ENCODE measurements around the gene C6orf120. TPM values are rescaled to one million over a fixed set of nuclear protein-coding genes. Genes with fewer than 3 reads are reported as not detected.

Gene C6orf120
- total RNA-seq, 1 donor from 2014 or later: 21.4 TPM

DNA sequence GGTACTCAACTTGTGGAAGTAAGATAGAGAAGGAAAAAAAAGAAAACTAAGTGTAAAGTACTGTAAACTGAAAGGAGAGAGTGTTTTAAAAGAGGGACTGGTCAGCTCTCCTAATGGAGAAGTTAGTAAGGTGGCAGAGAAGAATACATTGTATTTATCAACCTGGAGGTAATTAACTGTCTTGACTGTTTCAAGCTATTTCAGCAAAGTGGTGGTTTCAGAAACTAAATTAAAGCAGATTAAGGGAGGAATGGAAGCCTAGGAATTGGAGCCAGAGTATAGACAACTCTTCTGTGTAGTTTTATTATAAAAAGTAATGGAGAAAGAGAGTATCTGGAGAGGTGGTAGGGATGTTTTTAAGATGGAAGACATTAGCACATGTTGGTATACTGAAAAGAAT is 25.0 kb downstream of the C6orf120 start:
- Histone ChIP-seq H3K27ac (no peak overlapping the region), H3K27me3 (no peaks in the 10 kb centered on the region), H3K4me3 (no peak overlapping the region), H3K36me3 (no peaks in the 10 kb centered on the region), H3K4me1 (peaks cover 19% of the 10 kb centered on the region), H3K9me3 (no peaks in the 10 kb centered on the region)
- intact Hi-C loops (cut with DNase I): no loop called here
- no peak for TF ChIP-seq POLR2AphosphoS5 (IDR thresholded peaks at IDR 0.05; ENCODE audit: insufficient read depth in 1 of 2, low read depth in 1 of 2)
- TF ChIP-seq, protein P1, sequence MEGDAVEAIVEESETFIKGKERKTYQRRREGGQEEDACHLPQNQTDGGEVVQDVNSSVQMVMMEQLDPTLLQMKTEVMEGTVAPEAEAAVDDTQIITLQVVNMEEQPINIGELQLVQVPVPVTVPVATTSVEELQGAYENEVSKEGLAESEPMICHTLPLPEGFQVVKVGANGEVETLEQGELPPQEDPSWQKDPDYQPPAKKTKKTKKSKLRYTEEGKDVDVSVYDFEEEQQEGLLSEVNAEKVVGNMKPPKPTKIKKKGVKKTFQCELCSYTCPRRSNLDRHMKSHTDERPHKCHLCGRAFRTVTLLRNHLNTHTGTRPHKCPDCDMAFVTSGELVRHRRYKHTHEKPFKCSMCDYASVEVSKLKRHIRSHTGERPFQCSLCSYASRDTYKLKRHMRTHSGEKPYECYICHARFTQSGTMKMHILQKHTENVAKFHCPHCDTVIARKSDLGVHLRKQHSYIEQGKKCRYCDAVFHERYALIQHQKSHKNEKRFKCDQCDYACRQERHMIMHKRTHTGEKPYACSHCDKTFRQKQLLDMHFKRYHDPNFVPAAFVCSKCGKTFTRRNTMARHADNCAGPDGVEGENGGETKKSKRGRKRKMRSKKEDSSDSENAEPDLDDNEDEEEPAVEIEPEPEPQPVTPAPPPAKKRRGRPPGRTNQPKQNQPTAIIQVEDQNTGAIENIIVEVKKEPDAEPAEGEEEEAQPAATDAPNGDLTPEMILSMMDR (IDR thresholded peaks at IDR 0.05): no peak
- no peak for TF ChIP-seq POLR2A (IDR thresholded peaks at IDR 0.05)
- no peak for DNase-seq (ENCODE audit: extremely low spot score in 2 of 2)

DNA sequence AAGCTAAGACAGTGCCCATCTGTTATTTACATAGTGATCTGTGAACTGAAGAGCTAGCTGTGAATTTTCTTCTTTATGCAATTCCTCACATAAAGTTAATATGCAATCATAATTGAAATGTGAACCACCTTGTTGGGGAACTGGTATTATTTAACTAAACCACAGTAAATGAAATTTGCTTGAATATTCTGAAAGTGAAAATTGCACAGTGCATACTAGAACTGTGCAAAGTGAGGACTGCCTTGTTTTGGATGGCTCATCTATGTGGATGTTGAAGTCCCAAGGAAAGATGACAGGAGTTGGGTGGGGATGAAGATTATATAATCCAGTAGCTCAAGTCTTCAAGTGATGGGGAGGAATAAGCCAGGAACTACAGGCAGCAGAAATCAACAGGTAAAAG is 28.0 kb downstream of the C6orf120 start:
- H3K4me3 ChIP-seq: no peak overlapping the region
- peaks cover 9% of the 10 kb centered on the region for H3K4me1 ChIP-seq
- TF ChIP-seq POLR2AphosphoS5 (IDR thresholded peaks at IDR 0.05; ENCODE audit: insufficient read depth in 1 of 2, low read depth in 1 of 2) (no peak), POLR2A (IDR thresholded peaks at IDR 0.05) (no peak)
- TF ChIP-seq, protein P1 (IDR thresholded peaks at IDR 0.05): no peak
- no peak overlapping the region for H3K27ac ChIP-seq
- intact Hi-C loops (cut with DNase I): no loop called here
- no peaks in the 10 kb centered on the region for H3K27me3 ChIP-seq
- H3K9me3 ChIP-seq: no peaks in the 10 kb centered on the region
- H3K36me3 ChIP-seq: no peaks in the 10 kb centered on the region
- no peak for DNase-seq (ENCODE audit: extremely low spot score in 2 of 2)

DNA sequence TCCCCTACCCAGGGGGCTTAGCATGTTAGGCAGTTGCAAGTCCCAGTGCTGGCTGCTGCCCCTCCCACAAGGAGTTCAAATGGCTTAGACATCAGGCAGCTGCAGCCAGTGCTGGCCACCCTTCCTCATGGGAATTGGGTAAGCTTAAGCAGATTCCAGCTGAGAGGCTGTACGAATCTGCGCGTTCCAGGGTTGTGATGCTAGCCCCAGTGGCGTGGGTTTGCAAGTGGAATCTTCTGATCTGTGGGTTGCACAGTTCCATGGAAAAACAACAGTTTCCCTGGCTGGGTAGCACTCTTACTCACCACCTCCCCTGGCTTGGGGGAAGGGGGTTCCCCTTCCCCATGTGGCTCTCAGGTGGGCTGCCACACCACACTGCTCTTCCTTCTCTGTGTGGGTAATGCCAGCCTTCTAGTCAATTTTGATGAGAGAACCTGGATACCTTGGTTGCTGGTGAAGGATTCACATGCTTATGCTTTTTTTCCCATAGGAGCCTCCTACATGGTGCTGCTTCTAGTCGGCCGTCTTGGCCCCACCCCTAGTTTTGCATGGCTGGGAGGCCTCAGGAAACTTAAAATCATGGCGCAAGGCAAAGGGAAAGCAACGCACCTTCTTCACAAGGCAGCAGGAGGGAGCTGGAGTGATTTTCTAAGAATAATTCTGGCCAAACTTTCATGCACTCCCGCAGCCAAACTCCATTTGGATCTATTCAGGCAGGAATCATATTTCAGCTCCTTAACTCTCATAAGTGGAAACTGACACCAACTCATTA is 36.5 kb downstream of the C6orf120 start:
- H3K36me3 ChIP-seq: no peaks in the 10 kb centered on the region
- TF ChIP-seq, protein P1 (IDR thresholded peaks at IDR 0.05): no peak
- TF ChIP-seq POLR2A (IDR thresholded peaks at IDR 0.05) (no peak), POLR2AphosphoS5 (IDR thresholded peaks at IDR 0.05; ENCODE audit: insufficient read depth in 1 of 2, low read depth in 1 of 2) (no peak)
- no peaks in the 10 kb centered on the region for H3K4me1 ChIP-seq
- no peak overlapping the region for H3K4me3 ChIP-seq
- no peak for DNase-seq (ENCODE audit: extremely low spot score in 2 of 2)
- no peaks in the 10 kb centered on the region for H3K27me3 ChIP-seq
- H3K27ac ChIP-seq: no peak overlapping the region
- intact Hi-C loops (cut with DNase I): no loop called here
- H3K9me3 ChIP-seq: no peaks in the 10 kb centered on the region

DNA sequence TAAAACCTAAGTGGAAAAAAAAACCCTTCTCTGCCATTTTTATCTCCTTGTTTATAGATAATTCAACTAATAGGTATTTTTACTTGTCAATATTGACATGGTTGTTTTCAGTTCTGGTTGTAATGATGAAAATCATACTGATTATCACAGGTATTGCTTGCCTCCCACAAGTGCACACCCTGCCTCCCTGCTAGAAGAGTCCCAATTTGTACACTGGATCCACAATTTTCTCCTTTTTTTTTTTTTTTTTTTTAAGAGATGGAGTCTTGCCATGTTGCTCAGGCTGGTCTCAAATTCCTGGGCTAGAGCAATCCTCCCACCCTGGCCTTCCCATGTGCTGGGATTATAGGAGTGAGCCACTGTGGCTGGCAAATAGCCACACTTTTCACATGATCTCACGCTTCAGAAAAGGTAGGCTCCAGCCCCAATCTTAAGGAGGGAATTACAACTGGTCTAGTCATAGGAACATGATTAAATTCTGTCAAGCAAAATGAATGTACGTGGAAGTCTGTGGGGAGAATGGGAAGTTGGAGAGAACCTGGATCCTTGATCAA is 37.1 kb downstream of the C6orf120 start:
- no peak for TF ChIP-seq POLR2A (IDR thresholded peaks at IDR 0.05)
- TF ChIP-seq, protein P1 (IDR thresholded peaks at IDR 0.05): no peak
- TF ChIP-seq POLR2AphosphoS5 (IDR thresholded peaks at IDR 0.05; ENCODE audit: insufficient read depth in 1 of 2, low read depth in 1 of 2): no peak
- H3K27me3 ChIP-seq: no peaks in the 10 kb centered on the region
- DNase-seq (ENCODE audit: extremely low spot score in 2 of 2): no peak
- H3K27ac ChIP-seq: no peak overlapping the region
- H3K4me1 ChIP-seq: no peaks in the 10 kb centered on the region
- no peaks in the 10 kb centered on the region for H3K36me3 ChIP-seq
- intact Hi-C loops (cut with DNase I): no loop called here
- H3K4me3 ChIP-seq: no peak overlapping the region
- no peaks in the 10 kb centered on the region for H3K9me3 ChIP-seq

DNA sequence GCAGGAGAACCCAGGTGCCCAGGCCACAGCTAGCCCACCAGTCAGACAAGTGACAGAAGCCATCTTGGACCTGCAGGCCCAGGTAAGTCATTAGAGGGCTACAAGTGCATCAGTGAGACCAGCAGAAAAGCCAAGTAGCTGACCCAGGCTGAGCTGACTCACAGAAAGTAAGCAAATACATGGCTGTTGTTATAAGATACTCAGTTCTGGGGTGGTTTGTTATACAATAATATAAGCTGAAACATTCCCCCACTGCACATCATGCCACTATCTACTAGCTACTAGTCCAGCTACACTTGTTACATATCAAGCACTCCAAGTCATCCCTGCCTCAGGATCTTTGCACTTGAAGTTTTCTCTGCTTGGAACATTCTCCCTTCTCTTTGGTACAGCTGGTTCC is 39.4 kb downstream of the C6orf120 start:
- Histone ChIP-seq H3K27ac (no peak overlapping the region), H3K36me3 (no peaks in the 10 kb centered on the region), H3K9me3 (no peaks in the 10 kb centered on the region), H3K4me3 (no peak overlapping the region), H3K27me3 (no peaks in the 10 kb centered on the region), H3K4me1 (no peaks in the 10 kb centered on the region)
- DNase-seq (ENCODE audit: extremely low spot score in 2 of 2): no peak
- no peak for TF ChIP-seq POLR2A (IDR thresholded peaks at IDR 0.05)
- TF ChIP-seq POLR2AphosphoS5 (IDR thresholded peaks at IDR 0.05; ENCODE audit: insufficient read depth in 1 of 2, low read depth in 1 of 2): no peak
- TF ChIP-seq, protein P1 (IDR thresholded peaks at IDR 0.05): no peak
- intact Hi-C loops (cut with DNase I): no loop called here
